ENCODE measurements around the gene NDE1.

The NDE1 gene

GRCh38 chr16:15620611-15621195 is 29.3 kb upstream of the NDE1 start:
- H3K4me3 ChIP-seq (ENCODE audit: control insufficient read depth, low read depth, low read length): no peak overlapping the region
- no peak for DNase-seq (ENCODE audit: low read depth)
- no peak for TF ChIP-seq CTCF (conservative IDR thresholded peaks at IDR 0.05; ENCODE audit: control insufficient read depth, insufficient read depth, low read depth, low read length)

GRCh38 chr16:15621456-15621855 is 28.6 kb upstream of the NDE1 start:
- H3K4me3 ChIP-seq (ENCODE audit: control insufficient read depth, low read depth, low read length): no peak overlapping the region
- TF ChIP-seq CTCF (conservative IDR thresholded peaks at IDR 0.05; ENCODE audit: control insufficient read depth, insufficient read depth, low read depth, low read length): no peak
- DNase-seq (ENCODE audit: low read depth): no peak

- TF ChIP-seq CTCF (conservative IDR thresholded peaks at IDR 0.05; ENCODE audit: control insufficient read depth, insufficient read depth, low read depth, low read length): no peak
- no peak overlapping the region for H3K4me3 ChIP-seq (ENCODE audit: control insufficient read depth, low read depth, low read length)
- no peak for DNase-seq (ENCODE audit: low read depth)
Observed at GRCh38 chr16:15621889-15622288, 28.2 kb upstream of the NDE1 start.

GRCh38 chr16:15631730-15632409 is 18.2 kb upstream of the NDE1 start:
- H3K4me3 ChIP-seq (ENCODE audit: control insufficient read depth, low read depth, low read length): no peak overlapping the region
- TF ChIP-seq CTCF (conservative IDR thresholded peaks at IDR 0.05; ENCODE audit: control insufficient read depth, insufficient read depth, low read depth, low read length): no peak
- no peak for DNase-seq (ENCODE audit: low read depth)

GRCh38 chr16:15635926-15636325 is 14.1 kb upstream of the NDE1 start:
- H3K4me3 ChIP-seq (ENCODE audit: control insufficient read depth, low read depth, low read length): no peak overlapping the region

GRCh38 chr16:15636392-15636873 is 13.6 kb upstream of the NDE1 start:
- H3K4me3 ChIP-seq (ENCODE audit: control insufficient read depth, low read depth, low read length): no peak overlapping the region
- TF ChIP-seq CTCF (conservative IDR thresholded peaks at IDR 0.05; ENCODE audit: control insufficient read depth, insufficient read depth, low read depth, low read length): no peak
- no peak for DNase-seq (ENCODE audit: low read depth)

More at GRCh38 chr16:15635926-15636325, 14.1 kb upstream of the NDE1 start:
- no peak for TF ChIP-seq CTCF (conservative IDR thresholded peaks at IDR 0.05; ENCODE audit: control insufficient read depth, insufficient read depth, low read depth, low read length)
- no peak for DNase-seq (ENCODE audit: low read depth)

Measured in fibroblast of mammary gland (primary cell).